ENCODE measurements around the gene BAIAP2L1. TPM values are rescaled to one million over a fixed set of nuclear protein-coding genes. Genes with fewer than 3 reads are reported as not detected.

BAIAP2L1 gene
- total and polyA plus RNA-seq, 2 of the 8 experiments (the other 6 are each of a cell fraction or from before 2014, with no cell fraction given): 19.2 to 42.9 TPM

GRCh38 chr7:98399462-98399861, 1.4 kb downstream of the BAIAP2L1 start (continued):
- TF ChIP-seq E2F6 (IDR thresholded peaks at IDR 0.05) (no peak), KDM5A (IDR thresholded peaks at IDR 0.05; ENCODE audit: low read length) (no peak), SP2 (IDR thresholded peaks at IDR 0.05; ENCODE audit: low read length) (no peak), CHD7 (IDR thresholded peaks at IDR 0.05; ENCODE audit: insufficient replicate concordance, low read length) (no peak), RXRA (IDR thresholded peaks at IDR 0.05; ENCODE audit: insufficient read depth, low read depth, low read length) (no peak), TBP (IDR thresholded peaks at IDR 0.05; ENCODE audit: low read depth, low read length) (no peak)
